Liver (tissue), 9 donors: ENCODE results near the gene CCDC88C. TPM values are rescaled to one million over a fixed set of nuclear protein-coding genes. Genes with fewer than 3 reads are reported as not detected.

ENCODE experiments used
- DNase-seq: peaks from one replicate; pipeline ENCODE4 v3.0.0-alpha.2; 2017; ENCODE audit warnings: low spot score
- H3K27ac ChIP-seq, 2 donors: one replicate each; pipeline ENCODE4 v1.7.0; 2013; ENCODE audit warnings: inconsistent platforms in 2 of 2, low read length in 2 of 2, control low read depth in 1 of 2, low read depth in 1 of 2, mild to moderate bottlenecking in 1 of 2
- H3K27me3 ChIP-seq, 4 donors: one replicate each; pipeline versions ENCODE4 v1.6.1 to v1.7.0; 2013; ENCODE audit warnings: low read length in 3 of 4, inconsistent platforms in 1 of 4, mild to moderate bottlenecking in 1 of 4, moderate library complexity in 1 of 4; ENCODE audit not compliant: control insufficient read depth in 4 of 4, insufficient read depth in 4 of 4
- H3K36me3 ChIP-seq, 4 donors: one replicate each; pipeline versions ENCODE4 v1.6.1 to v1.7.0; 2013; ENCODE audit warnings: low read length in 3 of 4, mild to moderate bottlenecking in 3 of 4, low read depth in 1 of 4, moderate library complexity in 1 of 4; ENCODE audit not compliant: control insufficient read depth in 4 of 4, insufficient read depth in 3 of 4
- H3K4me1 ChIP-seq, 4 donors: one replicate each; pipeline versions ENCODE4 v1.6.1 to v1.7.0; 2013; ENCODE audit warnings: low read length in 3 of 4, mild to moderate bottlenecking in 3 of 4, moderate library complexity in 1 of 4; ENCODE audit not compliant: control insufficient read depth in 4 of 4, insufficient read depth in 4 of 4
- H3K4me3 ChIP-seq, 3 donors: one replicate each; pipeline versions ENCODE4 v1.6.1 to v1.7.0; 2013; ENCODE audit warnings: low read length in 3 of 3, control low read depth in 1 of 3, low read depth in 1 of 3, mild to moderate bottlenecking in 1 of 3
- H3K9ac ChIP-seq, 2 donors: one replicate each; pipeline ENCODE4 v1.7.0; 2013; ENCODE audit warnings: low read length in 2 of 2, mild to moderate bottlenecking in 2 of 2, moderate library complexity in 2 of 2, control low read depth in 1 of 2, low read depth in 1 of 2
- H3K9me3 ChIP-seq, 4 donors: one replicate each; pipeline versions ENCODE4 v1.6.1 to v1.7.0; 2013; ENCODE audit warnings: low read length in 3 of 4; ENCODE audit not compliant: control insufficient read depth in 4 of 4
- CTCF ChIP-seq: fragments of 150-350 bp; IDR thresholded peaks from 2 replicates; pipeline ENCODE4 v1.5.1; 2017; ENCODE audit warnings: improper control_type of control experiment, low read depth, low read length; ENCODE audit not compliant: missing input control
- EGR1 ChIP-seq, 2 donors: IDR thresholded peaks; 2 replicates each; pipeline ENCODE4 v1.6.1; 2016 to 2018; ENCODE audit warnings: antibody characterized with exemption in 2 of 2, low read depth in 2 of 2
- FOXA1 ChIP-seq: IDR thresholded peaks from 2 replicates; pipeline ENCODE4 v1.6.1; 2016; ENCODE audit warnings: antibody characterized with exemption
- FOXA2 ChIP-seq: IDR thresholded peaks from 2 replicates; pipeline ENCODE4 v1.6.1; 2016; ENCODE audit warnings: antibody characterized with exemption
- GABPA ChIP-seq, 2 donors: IDR thresholded peaks in 1 of 2; conservative IDR thresholded peaks in 1 of 2; 2 replicates each; pipeline ENCODE4 v1.6.1; 2016; ENCODE audit warnings: antibody characterized with exemption in 2 of 2, mild to moderate bottlenecking in 1 of 2, moderate library complexity in 1 of 2
- HNF4A ChIP-seq, 2 donors: conservative IDR thresholded peaks; 2 replicates each; pipeline ENCODE4 v1.6.1; 2016; ENCODE audit warnings: antibody characterized with exemption in 2 of 2, mild to moderate bottlenecking in 2 of 2
- HNF4G ChIP-seq: IDR thresholded peaks from 2 replicates; pipeline ENCODE4 v1.6.1; 2016; ENCODE audit warnings: antibody characterized with exemption
- JUND ChIP-seq, 2 donors: IDR thresholded peaks; 2 replicates each; pipeline ENCODE4 v1.6.1; 2016; ENCODE audit warnings: antibody characterized with exemption in 2 of 2
- MAX ChIP-seq: IDR thresholded peaks from 2 replicates; pipeline ENCODE4 v1.6.1; 2016; ENCODE audit warnings: antibody characterized with exemption
- NR2F2 ChIP-seq: IDR thresholded peaks from 2 replicates; pipeline ENCODE4 v1.6.1; 2016; ENCODE audit warnings: antibody characterized with exemption
- RAD21 ChIP-seq, 2 donors: IDR thresholded peaks; 2 replicates each; pipeline ENCODE4 v1.6.1; 2016; ENCODE audit warnings: antibody characterized with exemption in 2 of 2, mild to moderate bottlenecking in 2 of 2
- REST ChIP-seq: IDR thresholded peaks from 2 replicates; pipeline ENCODE4 v1.6.1; 2016; ENCODE audit warnings: antibody characterized with exemption, mild to moderate bottlenecking
- RXRA ChIP-seq, 2 donors: IDR thresholded peaks; 2 replicates each; pipeline ENCODE4 v1.6.1; 2017 to 2018; ENCODE audit warnings: antibody characterized with exemption in 2 of 2, mild to moderate bottlenecking in 1 of 2
- SP1 ChIP-seq: IDR thresholded peaks from 2 replicates; pipeline ENCODE4 v1.6.1; 2018; ENCODE audit warnings: antibody characterized with exemption, mild to moderate bottlenecking
- TAF1 ChIP-seq: conservative IDR thresholded peaks from 2 replicates; pipeline ENCODE4 v1.6.1; 2016; ENCODE audit warnings: antibody characterized with exemption, mild to moderate bottlenecking
- YY1 ChIP-seq: IDR thresholded peaks from 2 replicates; pipeline ENCODE4 v1.6.1; 2016; ENCODE audit warnings: antibody characterized with exemption, mild to moderate bottlenecking
- ZBTB33 ChIP-seq: IDR thresholded peaks from 2 replicates; pipeline ENCODE4 v1.6.1; 2016; ENCODE audit warnings: antibody characterized with exemption
- WGBS: extraction: QIAGEN DNeasy Blood & Tissue Kit; methylation state at CpG from one replicate; pipeline ENCODE4 v1.1.7; 2013; 5-methylcytosine and 5-hydroxymethylcytosine counted together
- polyA plus RNA-seq, 2 donors: library from polyadenylated mRNA; stranded (reverse) in 1 of 2; unstranded in 1 of 2; fragments of 200-250 nt in 1 of 2; fragments of >200 nt in 1 of 2; fragmentation: Nextera tagmentation in 1 of 2; extraction: Ambion mirVana in 1 of 2; gene quantifications; one replicate each; pipeline versions ENCODE4 v1.2.1 to v1.2.3, GENCODE V29; 2013 to 2015
- total RNA-seq, 2 donors: library from RNA; depleted of rRNA; stranded (reverse); fragments of >200 nt; gene quantifications; one replicate each; pipeline ENCODE4 v1.2.3, GENCODE V29; 2014
- TF ChIP-seq, protein P1 (sequence below): IDR thresholded peaks from 2 replicates; pipeline ENCODE4 v1.6.1; 2016; ENCODE audit warnings: antibody characterized with exemption
- donor health status: healthy.
- donor health status: healthy.
- donor health status: healthy.
- donor health status: healthy.
- donor health status: healthy.

The CCDC88C gene
- total and polyA plus RNA-seq, 4 donors = 1.3 to 10.8 (median 4.0) TPM

- no peak overlapping the region for H3K9ac ChIP-seq
- no peak overlapping the region for H3K27ac ChIP-seq
- H3K4me3 ChIP-seq = no peak overlapping the region
- DNase-seq = no peak
- no peaks in the 10 kb centered on the region for H3K36me3 ChIP-seq
- 83% methylated on average over 6 of the region's 6 CpGs for WGBS
- peaks cover 0 to 4% (median under 1%) of the 10 kb centered on the region in 4 donors for H3K4me1 ChIP-seq
- H3K9me3 ChIP-seq = no peaks in the 10 kb centered on the region
- TF ChIP-seq NR2F2 (no peak), GABPA (IDR thresholded peaks at IDR 0.05 in 1 of 2, conservative IDR thresholded peaks at IDR 0.05 in 1 of 2) (no peak), FOXA2 (no peak), YY1 (no peak), EGR1 (IDR thresholded peaks at IDR 0.05; ENCODE audit: low read depth in 2 of 2) (no peak), REST (no peak), JUND (IDR thresholded peaks at IDR 0.05) (no peak), RXRA (IDR thresholded peaks at IDR 0.05) (no peak), HNF4G (no peak), MAX (no peak), FOXA1 (no peak), RAD21 (IDR thresholded peaks at IDR 0.05) (no peak), TAF1 (no peak), ZBTB33 (no peak), SP1 (no peak), HNF4A (conservative IDR thresholded peaks at IDR 0.05) (no peak), CTCF (no peak)
- TF ChIP-seq, protein P1, sequence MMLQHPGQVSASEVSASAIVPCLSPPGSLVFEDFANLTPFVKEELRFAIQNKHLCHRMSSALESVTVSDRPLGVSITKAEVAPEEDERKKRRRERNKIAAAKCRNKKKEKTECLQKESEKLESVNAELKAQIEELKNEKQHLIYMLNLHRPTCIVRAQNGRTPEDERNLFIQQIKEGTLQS = no peak
- H3K27me3 ChIP-seq = no peaks in the 10 kb centered on the region
These were observed 50.9 kb downstream of the CCDC88C start for GRCh38 chr14:91366749-91367148.
